ENCODE results near the gene LRMDA.

The LRMDA gene

GRCh38 chr10:75542084-75542483 lies 110.7 kb downstream of the LRMDA start:
- no peak for DNase-seq (ENCODE audit: low read depth)

DNA sequence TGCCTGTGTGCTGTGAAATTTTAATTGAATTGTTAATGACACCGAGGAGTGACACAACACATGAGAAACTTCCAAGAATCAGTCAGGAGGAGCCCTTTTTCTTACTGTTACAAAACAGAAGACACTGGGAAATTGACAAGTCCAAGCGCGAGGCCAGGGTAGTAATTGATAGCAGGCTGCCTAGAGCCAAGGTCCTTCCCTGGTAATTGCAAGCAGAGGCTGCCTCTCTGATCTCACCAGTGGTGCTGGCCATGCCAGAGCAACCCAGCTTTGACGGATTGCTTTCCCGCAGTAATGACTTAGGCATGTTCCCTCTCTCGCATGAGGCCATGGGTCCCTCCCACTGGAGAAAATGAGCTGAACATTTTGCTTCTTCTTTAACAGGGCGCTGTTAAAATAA lies 111.5 kb downstream of the LRMDA start:
- no peak for DNase-seq (ENCODE audit: low read depth)

GRCh38 chr10:75544386-75544785 lies 113.0 kb downstream of the LRMDA start:
- no peak for DNase-seq (ENCODE audit: low read depth)

DNA sequence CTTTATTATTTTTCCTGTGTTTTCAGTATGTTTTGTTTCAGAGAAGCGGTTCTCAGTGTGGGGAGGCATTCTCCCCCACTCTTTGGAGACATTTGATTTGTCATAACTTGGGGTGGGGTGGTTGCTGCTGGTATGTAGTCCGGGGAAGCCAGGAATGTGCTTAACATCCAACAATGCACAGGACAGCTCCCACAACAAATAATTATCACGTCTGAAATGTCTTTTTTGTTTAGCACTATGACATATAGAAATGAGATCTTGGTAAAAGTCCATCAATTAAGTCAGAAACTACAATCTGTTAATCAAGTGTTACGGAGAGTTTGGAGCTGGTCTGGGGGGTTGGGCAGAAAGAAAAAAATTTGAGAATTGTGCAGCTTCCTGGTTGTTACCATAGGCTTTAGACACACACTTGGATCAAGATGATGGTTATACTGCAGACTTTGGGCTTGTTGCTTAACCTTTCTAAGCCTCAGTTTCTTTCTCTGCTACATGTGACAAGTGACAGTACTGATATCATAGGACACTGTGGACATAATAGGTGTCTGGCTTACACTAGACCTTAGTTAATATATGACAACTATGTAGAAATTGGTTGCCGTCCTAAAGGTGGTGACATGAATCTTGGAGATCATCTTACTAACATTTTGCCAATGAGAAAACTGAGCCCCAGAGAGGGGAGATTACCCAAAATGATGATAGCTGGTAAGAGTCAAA lies 113.7 kb downstream of the LRMDA start:
- DNase-seq (ENCODE audit: low read depth) = no peak

DNA sequence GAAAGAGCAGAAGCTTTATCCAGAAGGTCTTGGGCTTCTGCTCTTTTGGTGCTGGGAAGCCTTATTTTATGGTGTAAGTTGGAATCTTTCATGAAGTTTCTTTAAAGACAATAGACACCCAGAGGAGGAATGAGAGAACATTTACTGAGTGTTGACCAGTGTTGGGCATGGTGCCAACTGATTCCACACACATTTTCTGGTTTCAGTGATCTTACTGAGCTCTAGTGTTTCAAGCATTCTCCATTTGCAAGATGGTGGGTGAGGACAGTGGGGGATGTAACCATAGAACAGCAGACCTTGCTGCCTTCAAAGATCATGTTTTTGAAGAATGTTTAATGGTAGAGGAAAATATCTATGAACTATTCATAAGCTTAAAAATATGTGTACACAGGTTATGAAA lies 114.6 kb downstream of the LRMDA start:
- DNase-seq (ENCODE audit: low read depth) = no peak

- DNase-seq (ENCODE audit: low read depth) = no peak
Observed at GRCh38 chr10:75547391-75548298, 116.2 kb downstream of the LRMDA start.

DNA sequence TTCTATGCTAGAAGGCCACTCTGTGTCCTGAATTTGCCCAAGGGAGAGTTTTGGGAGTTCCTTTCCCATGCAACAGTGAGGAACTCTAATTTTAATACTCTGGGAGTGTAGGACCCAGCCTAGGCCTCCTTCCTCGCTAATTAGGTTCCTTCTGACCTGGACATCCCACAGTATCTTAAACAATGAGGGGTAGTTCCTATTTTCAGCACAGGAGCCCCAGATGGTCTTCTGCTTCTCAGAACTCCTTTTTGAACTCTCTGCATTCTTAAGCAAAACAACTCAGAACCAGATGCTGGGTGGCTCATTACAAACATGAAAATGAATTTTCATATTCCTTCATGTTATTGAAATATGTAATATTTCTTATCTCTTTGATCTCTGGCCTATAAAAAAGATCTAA lies 116.9 kb downstream of the LRMDA start:
- no peak for DNase-seq (ENCODE audit: low read depth)

- no peak for DNase-seq (ENCODE audit: low read depth)
Observed at GRCh38 chr10:75550191-75550590, 118.8 kb downstream of the LRMDA start.

GRCh38 chr10:75552171-75552570 lies 120.7 kb downstream of the LRMDA start:
- DNase-seq (ENCODE audit: low read depth) = no peak

DNA sequence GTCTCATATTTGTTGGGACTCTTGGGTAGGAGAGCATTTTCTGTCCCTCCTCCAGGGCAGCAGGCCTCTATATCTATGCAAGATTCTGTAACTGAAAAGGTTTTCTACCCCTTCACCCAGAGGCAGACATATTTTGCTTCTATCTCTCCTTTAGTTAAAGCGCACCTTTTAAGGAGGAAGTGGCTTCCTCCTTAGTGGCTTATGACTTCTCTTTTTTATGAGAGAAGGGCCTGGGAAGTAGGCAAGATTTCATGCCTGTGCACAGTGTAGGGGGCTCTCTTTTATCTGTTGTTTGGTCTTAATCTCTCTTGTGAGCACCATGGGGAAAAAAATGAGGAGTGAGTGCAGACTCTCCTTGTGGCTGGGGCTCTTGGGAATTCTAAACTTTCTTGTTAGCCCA lies 122.1 kb downstream of the LRMDA start:
- DNase-seq (ENCODE audit: low read depth) = no peak

GRCh38 chr10:75555323-75555722 lies 123.9 kb downstream of the LRMDA start:
- DNase-seq (ENCODE audit: low read depth) = no peak

DNA sequence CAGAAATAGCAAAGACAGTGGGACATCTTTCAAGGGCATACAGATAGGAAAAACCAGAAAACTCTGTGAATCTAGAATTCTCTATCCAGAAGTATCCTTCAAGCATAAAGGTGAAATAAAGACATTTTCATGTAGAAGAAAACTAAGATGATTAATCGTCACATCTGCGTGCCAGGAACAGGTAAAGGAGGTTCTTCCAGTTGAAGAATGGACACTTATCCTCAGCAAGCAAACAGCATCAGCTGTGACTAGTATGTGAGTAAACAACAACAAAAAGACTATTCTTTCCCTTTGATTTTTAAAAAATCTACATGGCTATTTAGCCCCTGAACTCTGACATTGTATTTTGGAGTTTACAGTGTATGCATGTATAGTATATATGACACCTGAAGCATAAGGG lies 124.9 kb downstream of the LRMDA start:
- DNase-seq (ENCODE audit: low read depth) = no peak

GRCh38 chr10:75565286-75566251 lies 134.1 kb downstream of the LRMDA start:
- DNase-seq (ENCODE audit: low read depth) = no peak

DNA sequence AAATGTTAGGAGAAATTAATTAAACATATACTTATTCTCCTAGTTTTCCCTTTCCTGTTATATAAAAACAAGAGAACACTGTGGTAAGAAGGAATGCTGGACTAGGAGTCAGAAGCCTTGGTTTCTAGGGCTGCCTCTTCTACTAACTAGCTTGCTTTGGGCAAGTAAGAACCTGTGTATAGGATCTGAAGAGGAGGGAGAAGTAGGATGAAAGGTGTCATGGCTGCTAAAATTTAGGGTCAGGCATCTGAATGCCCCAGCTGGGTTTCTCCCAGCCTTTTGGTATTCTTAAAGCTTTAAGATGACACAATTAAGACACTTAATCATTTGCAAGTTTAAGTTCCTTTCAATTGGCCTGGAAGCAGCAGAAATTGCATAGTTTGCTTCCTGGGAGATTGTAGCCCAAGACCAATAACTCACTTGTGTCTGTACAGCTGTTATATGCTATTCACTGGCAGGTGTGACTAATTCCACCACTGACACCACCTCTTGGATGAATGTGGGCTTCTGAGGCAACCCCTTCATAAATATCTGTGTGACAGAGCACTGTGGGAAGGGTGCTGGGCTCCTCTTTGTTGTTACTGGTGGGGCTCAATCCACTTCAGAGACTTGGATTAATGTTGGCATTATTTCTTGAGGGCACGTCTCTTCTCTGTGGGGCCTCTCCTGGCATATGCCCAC lies 137.2 kb downstream of the LRMDA start:
- DNase-seq (ENCODE audit: low read depth) = no peak

- no peak for DNase-seq (ENCODE audit: low read depth)
Observed at GRCh38 chr10:75569506-75569905, 138.1 kb downstream of the LRMDA start.

DNA sequence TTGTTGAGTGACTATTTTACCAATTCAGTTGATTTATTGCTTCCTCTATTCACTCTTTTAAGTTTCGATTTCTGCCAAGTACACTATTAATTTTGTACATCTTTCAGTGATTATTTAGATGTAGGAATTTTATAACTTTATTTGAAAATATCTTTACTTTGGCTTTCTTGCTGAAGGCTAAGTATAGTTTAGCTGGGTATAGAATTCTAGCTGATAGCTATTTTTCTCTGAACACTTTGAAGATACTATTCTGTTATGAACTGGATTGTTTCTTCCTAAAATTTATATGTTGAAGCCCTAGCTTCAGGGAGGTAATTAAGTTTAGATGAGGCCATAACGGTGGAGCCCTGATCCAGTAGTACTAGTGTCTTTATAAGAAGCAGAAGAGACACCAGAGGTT lies 141.1 kb downstream of the LRMDA start:
- no peak for DNase-seq (ENCODE audit: low read depth)

DNA sequence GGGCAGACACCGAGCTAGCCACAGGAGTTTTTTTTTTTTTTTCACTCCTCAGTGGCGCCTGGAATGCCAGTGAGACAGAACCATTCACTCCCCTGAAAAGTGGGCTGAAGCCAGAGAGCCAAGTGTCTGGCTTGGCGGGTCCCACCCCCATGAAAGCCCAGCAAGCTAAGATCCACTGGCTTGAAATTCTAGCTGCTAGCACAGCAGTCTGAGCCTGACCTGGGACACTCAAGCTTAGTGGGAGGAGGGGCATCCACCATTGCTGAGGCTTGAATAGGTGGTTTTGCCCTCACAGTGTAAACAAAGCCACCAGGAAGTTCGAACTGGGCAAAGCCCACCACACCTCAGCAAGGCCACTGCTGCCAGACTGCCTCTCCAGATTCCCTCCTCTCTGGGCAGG lies 144.5 kb downstream of the LRMDA start:
- DNase-seq (ENCODE audit: low read depth) = no peak

- DNase-seq (ENCODE audit: low read depth) = no peak
Observed at GRCh38 chr10:75582102-75582501, 150.7 kb downstream of the LRMDA start.

- no peak for DNase-seq (ENCODE audit: low read depth)
Observed at GRCh38 chr10:75585294-75585693, 153.9 kb downstream of the LRMDA start.

DNA sequence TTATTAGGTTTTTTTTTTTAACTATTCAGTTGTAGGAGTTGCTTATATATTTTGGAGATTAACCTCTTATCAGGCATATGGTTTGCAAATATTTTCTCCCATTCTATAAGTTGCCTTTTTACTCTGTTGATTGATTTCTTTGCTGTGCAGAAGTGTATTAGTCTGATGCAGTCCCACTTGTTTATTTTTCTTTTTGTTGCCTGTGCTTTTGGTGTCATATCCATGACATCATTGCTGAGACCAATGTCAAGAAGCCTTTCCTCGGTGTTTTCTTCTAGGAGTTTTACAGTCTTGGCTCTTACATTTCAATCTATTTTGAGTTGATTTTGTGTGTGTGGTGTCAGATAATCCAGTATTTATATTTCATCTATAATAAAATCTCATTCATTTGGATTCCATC lies 155.4 kb downstream of the LRMDA start:
- DNase-seq (ENCODE audit: low read depth) = no peak

GRCh38 chr10:75588031-75588430 lies 156.6 kb downstream of the LRMDA start:
- no peak for DNase-seq (ENCODE audit: low read depth)

Data from stimulated activated CD8-positive, alpha-beta memory T cell treated with anti-CD3 and anti-CD28 coated beads, Interleukin-15, amount 100 ng/mL, for 1 hour (primary cell).